SK-N-SH treated with all-trans-retinoic acid at 6 μM for 48 hours (cell line): ENCODE results near the gene NDUFA13.

Source experiments
- ATAC-seq: fragments of 200-7000 bp; cut with Tn5 transposase; 3 replicates; pipeline ENCODE4 v1.9.1; 2020; ENCODE audit warnings: mild to moderate bottlenecking, moderate library complexity
- ARNTL ChIP-seq: fragments of 450-650 bp; formaldehyde crosslinking; IDR thresholded peaks from 2 replicates; pipeline ENCODE4 v1.5.0; 2020; ENCODE audit warnings: low read depth, mild to moderate bottlenecking, moderate library complexity, borderline replicate concordance
- BACH2 ChIP-seq: fragments of 250-450 bp; sonication (Bioruptor Pico); IDR thresholded peaks from 2 replicates; pipeline ENCODE4 v1.9.0; 2021; ENCODE audit warnings: mild to moderate bottlenecking, borderline replicate concordance
- CREB5 ChIP-seq: fragments of 250-450 bp; sonication (Bioruptor Pico); IDR thresholded peaks from 2 replicates; pipeline ENCODE4 v1.5.1; 2020; ENCODE audit warnings: low read depth, mild to moderate bottlenecking, moderate library complexity
- CSDC2 ChIP-seq: fragments of 250-450 bp; sonication (Bioruptor Pico); IDR thresholded peaks from 2 replicates; pipeline ENCODE4 v1.5.0; 2020; ENCODE audit warnings: mild to moderate bottlenecking, moderate library complexity
- ESRRG ChIP-seq: fragments of 250-450 bp; sonication (Bioruptor Pico); IDR thresholded peaks from 2 replicates; pipeline ENCODE4 v1.6.1; 2021; ENCODE audit warnings: mild to moderate bottlenecking
- OSR1 ChIP-seq: fragments of 250-450 bp; sonication (Bioruptor Pico); IDR thresholded peaks from 2 replicates; pipeline ENCODE4 v1.8.0; 2022; ENCODE audit warnings: moderate library complexity, mild to moderate bottlenecking, inconsistent platforms
- PATZ1 ChIP-seq: fragments of 250-450 bp; sonication (Bioruptor Pico); IDR thresholded peaks from 2 replicates; pipeline ENCODE4 v1.8.0; 2020; ENCODE audit warnings: mild to moderate bottlenecking, moderate library complexity, borderline replicate concordance
- PPARA ChIP-seq: fragments of 250-450 bp; sonication (Bioruptor Pico); IDR thresholded peaks from 2 replicates; pipeline ENCODE4 v1.5.0; 2020; ENCODE audit warnings: mild to moderate bottlenecking, borderline replicate concordance
- RARB ChIP-seq: fragments of 250-450 bp; sonication (Bioruptor Pico); IDR thresholded peaks from 2 replicates; pipeline ENCODE4 v1.8.0; 2021; ENCODE audit warnings: mild to moderate bottlenecking, moderate library complexity
- SNAI2 ChIP-seq: fragments of 250-450 bp; sonication (Bioruptor Pico); IDR thresholded peaks from 2 replicates; pipeline ENCODE4 v1.5.0; 2020; ENCODE audit warnings: mild to moderate bottlenecking, moderate library complexity
- TCF4 ChIP-seq: fragments of 250-450 bp; sonication (Bioruptor Pico); IDR thresholded peaks from 2 replicates; pipeline ENCODE4 v1.8.0; 2021; ENCODE audit warnings: mild to moderate bottlenecking, moderate library complexity, borderline replicate concordance
- ZC3H10 ChIP-seq: fragments of 250-450 bp; sonication (Bioruptor Pico); IDR thresholded peaks from 2 replicates; pipeline ENCODE4 v1.5.1; 2021; ENCODE audit warnings: mild to moderate bottlenecking, moderate library complexity
- ZFP3 ChIP-seq: fragments of 250-450 bp; sonication (Bioruptor Pico); IDR thresholded peaks from 2 replicates; pipeline ENCODE4 v1.5.0; 2020; ENCODE audit warnings: mild to moderate bottlenecking, moderate library complexity
- ZNF565 ChIP-seq: fragments of 450-650 bp; formaldehyde crosslinking; conservative IDR thresholded peaks from 2 replicates; pipeline ENCODE4 v1.5.0; 2020; ENCODE audit warnings: low read depth, mild to moderate bottlenecking, moderate library complexity
- ZNF70 ChIP-seq: fragments of 450-650 bp; formaldehyde crosslinking; IDR thresholded peaks from 2 replicates; pipeline ENCODE4 v1.5.0; 2020; ENCODE audit warnings: mild to moderate bottlenecking, moderate library complexity
- ZNF8 ChIP-seq: fragments of 450-650 bp; formaldehyde crosslinking; IDR thresholded peaks from 2 replicates; pipeline ENCODE4 v1.5.0; 2020; ENCODE audit warnings: mild to moderate bottlenecking, moderate library complexity

Gene NDUFA13

GRCh38 chr19:19487077-19487949, 28.7 kb upstream of the NDUFA13 start:
- TF ChIP-seq TCF4 (CRISPR knock-in tag): no peak
- TF ChIP-seq ZC3H10 (CRISPR knock-in tag): no peak
- TF ChIP-seq BACH2 (CRISPR knock-in tag): no peak
- TF ChIP-seq CSDC2: no peak
- TF ChIP-seq PPARA (CRISPR knock-in tag): no peak
- no peak for TF ChIP-seq ZNF565
- no peak for TF ChIP-seq OSR1 (CRISPR knock-in tag)
- TF ChIP-seq ZNF8 (CRISPR knock-in tag): no peak
- TF ChIP-seq ARNTL: no peak
- no peak for TF ChIP-seq PATZ1 (CRISPR knock-in tag)
- no peak for TF ChIP-seq ZFP3
- TF ChIP-seq CREB5 (CRISPR knock-in tag): no peak
- TF ChIP-seq SNAI2: no peak
- TF ChIP-seq RARB: no peak
- no peak for TF ChIP-seq ZNF70 (CRISPR knock-in tag)
- TF ChIP-seq ESRRG: no peak
- ATAC-seq: no peak

- no peak for ATAC-seq
Measured at GRCh38 chr19:19487950-19488874, 27.8 kb upstream of the NDUFA13 start.

More at GRCh38 chr19:19487950-19488874, 27.8 kb upstream of the NDUFA13 start:
- TF ChIP-seq CREB5 (CRISPR knock-in tag): no peak
- TF ChIP-seq PATZ1 (CRISPR knock-in tag): no peak
- no peak for TF ChIP-seq ZNF565
- TF ChIP-seq ZNF70 (CRISPR knock-in tag): no peak
